Cerebellar cortex (tissue), 1 donor: ENCODE measurements around the gene TEC.
A peak's percentile ranks its signal among the peaks of the same experiment; 100 is the strongest.
"Not testable (repeated sequence)": the region's sequence is repeated elsewhere in the genome, so short reads cannot be mapped to it uniquely, and the experiment has no call there.

Source experiments
- DNase-seq: peaks from one replicate; pipeline ENCODE4 v3.0.0-alpha.2; 2015; ENCODE audit warnings: low spot score

Gene TEC

DNA sequence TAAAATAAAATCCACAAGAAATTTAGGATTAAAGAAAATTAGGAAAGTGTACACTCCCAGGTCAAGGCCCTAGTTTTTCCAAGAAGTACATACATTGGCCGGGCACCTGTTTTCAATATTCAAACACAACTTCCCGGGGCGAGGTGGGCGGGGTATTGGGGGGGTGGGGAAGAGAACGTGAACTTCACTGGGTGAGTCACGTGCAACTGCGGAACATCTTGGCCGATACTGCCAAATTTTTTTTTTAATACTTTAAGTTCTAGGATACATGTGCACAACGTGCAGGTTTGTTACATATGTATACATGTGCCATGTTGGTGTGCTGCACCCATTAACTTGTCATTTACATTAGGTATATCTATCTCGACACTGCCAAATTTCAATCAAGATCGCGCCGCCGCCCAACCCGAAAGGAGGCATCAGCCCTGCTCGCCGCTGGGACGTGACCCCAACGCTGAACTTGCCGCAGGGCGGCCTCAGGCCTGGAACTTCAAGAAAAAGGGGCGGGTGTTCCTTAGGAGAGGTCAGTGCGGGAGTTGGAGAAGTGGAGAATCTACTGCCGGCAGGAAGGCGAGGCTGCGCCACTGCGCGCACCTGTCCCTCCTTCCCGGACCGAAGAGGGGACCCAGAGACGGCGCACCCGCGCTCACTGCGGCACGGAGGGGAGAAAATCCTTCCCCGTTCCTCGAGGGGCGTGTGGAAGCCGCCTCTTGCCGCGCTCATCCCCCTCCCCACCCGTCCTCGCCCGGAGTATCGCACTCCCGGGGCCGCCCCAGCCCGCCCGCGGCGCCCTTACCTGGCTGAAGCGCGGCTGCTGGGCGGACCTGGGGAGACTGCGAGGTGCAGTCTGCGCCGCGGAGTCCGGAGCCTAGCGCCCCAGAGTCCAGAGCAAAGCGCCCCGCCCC is at the start of gene TEC:
Gene TEC, minus strand, starts transcription at position 883 of the 905 bp plus-strand sequence. CDS start 41,224 bp downstream, outside the sequence.
- no peak for DNase-seq

DNA sequence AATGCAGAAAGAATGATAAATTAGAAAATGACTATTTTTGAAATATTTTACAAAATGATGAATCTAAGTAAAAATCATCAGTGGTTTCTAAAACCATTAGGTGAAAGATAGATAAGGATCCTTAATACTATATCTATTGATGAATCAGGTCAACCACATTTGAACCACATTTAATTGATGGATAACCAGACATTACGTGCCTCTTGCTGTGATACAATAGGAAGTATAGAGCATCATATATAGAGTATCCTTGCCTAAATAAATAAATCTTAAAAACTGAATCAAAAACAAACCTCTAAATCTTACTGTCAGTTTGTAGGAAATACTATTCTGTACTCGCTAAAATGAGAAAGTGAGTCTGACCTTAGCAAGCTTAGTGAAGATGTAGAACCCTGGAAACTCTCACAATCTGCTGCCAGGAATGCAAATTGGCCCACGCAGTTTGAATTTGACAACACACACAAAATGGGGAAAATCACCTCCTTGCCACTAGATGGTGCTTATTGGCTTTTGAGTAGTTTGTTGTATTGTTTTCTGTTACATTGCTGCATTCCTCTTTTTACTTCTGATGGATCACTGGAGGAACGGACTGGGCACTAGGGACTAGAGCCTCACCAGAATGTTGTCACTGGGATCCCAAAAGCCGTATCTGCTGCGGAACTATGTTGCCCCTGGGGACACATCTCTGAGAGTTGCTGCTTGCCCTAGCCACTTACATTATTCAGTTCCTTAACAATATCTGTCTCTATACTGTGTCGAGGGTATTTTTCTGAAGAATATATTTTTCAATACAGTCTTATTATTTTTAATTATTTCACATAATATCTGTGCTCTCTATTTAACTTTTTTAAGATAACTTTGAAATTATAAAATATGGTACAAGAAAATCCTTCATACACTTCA is 46.3 kb upstream of the TEC start:
- DNase-seq = peak; percentile 48

DNA sequence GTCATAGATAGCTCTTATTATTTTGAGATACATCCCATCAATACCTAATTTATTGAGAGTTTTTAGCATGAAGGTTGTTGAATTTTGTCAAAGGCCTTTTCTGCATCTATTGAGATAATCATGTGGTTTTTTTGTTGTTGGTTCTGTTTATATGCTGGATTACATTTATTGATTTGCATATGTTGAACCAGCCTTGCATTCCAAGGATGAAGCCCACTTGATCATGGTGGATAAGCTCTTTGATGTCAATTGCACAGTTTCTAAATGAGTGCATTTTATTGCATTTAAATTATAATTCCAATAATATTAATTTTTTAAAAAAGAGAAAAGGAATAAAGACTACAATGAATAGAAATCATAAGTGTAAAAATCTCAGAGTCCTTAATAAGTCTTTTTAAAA is 45.1 kb upstream of the TEC start:
- not testable (repeated sequence) for DNase-seq

DNA sequence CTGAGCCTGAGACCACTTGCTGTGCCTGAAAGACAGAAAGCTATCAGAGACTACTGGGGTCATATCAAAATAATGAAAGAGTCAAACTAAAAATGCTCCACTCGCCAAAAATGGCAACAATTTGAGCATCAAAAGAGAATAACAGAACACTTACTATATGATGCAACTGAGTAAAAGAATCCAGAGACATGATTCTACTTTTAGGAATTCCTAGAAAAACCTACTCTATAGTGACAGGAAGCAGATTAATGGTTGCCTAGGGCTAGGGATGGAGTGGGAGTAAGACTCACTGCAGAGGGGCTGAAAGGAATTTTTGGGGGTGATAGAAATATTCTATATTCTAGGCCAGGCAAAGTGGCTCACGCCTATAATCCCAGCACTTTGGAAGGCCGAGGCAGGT is 42.3 kb upstream of the TEC start:
- no peak for DNase-seq

DNA sequence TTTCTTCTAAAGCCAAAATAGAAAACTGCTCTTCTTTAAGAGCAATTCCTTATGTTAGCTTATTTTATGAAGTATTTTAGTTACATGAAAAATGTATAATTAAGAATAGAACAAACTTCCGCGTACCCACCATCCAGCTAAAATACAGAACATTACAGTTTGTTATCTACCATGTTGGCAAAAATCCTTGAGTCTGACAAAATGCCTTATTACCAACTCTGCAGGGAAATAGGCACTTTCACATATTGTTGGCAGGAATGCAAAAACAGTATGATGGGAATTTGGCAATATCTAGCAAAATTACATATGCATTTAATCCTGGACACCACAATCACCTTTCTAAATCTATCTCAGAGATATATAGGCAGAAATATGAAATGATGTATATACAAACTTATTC is 39.3 kb upstream of the TEC start:
- no peak for DNase-seq

DNA sequence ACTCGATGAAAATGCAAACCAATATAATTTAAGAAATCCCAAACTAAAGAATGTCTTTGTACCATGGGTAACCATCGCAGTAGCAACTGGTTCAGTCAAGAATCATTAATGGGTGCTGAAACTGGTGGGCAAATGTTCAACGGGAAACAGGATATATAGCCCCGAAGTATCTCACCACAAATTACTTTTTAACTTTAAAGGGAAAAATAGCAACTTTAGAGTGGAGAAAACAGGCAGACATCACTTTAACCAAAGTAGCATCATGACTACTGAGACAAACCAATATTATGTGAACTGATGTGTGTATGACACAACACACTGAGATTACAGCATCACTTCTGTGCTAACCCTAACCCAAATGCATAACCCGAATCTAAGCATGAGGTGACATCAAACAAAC is 37.9 kb upstream of the TEC start:
- no peak for DNase-seq

DNA sequence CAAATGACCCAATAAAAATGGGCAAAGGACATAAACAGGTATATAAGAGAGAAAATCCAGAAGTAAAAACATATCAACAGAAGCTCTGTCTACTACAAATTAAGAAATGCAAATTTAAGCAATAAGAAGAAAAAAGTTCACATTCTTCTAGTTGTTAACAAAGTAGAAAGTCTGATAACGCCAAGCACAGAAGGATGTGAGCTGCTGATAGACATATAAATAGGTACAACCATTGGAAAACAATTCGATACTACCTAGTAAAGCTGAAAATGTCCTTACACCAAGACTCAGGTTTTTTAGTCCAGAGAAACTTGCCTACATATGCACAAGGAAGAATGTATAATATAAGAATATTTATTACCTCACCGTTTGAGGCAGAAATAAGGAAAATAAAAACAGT is 35.9 kb upstream of the TEC start:
- no peak for DNase-seq

DNA sequence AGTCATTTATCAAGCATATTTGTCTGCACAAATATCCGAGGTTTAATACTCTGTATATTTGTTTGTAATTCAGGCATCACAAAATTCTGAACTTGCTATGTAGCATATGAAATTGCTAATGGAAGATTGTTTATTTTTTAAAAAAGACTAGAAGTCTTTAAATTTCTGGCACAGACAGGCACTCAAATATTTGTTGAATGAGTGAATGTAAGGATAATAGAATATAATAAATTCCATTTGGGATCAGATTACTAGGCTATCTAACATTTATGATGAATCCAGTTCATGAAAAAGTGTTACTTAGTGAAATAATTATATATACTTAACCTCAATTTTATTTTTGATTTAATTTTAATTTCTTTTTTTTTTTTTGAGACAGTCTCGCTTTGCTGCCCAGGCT is 30.4 kb upstream of the TEC start:
- no peak for DNase-seq

DNA sequence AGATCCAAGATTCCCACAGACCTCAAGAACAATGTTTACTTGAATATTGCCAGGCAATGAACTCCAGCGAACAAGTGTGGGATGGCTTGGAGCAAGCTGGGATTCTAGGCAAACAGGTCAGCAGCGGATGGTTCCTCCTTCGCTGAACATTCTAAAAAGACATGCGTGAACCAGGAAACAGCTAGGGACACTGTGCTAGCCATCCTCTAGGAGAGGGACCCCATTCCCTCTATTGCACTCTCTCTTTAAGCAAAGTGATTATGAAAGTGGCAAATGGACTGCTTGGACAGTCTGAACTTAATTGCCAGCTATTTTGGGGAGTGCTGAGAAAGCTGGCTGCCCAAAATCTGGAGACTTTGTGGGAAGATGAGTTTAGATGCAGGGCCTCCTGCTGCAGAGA is 29.9 kb upstream of the TEC start:
- no peak for DNase-seq

DNA sequence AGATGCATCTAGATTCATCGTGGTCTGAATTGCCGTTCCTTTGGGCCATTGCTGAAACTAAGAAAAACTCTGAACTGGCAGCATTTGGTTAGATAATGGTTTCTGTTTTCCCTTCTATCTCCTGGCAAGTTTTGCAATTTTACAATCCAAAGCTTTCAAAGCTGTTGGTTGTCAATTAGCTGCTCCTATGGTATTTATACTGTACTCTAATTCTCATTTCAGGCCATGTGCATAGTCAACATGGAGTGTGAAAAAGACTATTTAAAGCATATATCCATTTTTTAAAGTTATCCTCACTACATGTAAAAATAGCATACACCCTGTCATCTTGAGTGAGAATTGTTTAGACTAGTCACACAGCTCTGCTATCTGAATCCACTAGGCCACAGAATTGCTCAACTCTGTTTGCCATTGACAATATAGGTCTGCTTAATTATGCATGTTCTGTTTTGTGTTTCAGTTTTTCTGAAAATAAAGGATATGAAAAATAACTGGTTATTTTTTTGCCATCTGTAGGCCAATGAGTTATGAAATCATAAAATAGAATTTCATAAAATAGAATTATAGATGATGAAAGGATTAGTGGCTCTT is 27.7 kb upstream of the TEC start:
- DNase-seq = no peak

DNA sequence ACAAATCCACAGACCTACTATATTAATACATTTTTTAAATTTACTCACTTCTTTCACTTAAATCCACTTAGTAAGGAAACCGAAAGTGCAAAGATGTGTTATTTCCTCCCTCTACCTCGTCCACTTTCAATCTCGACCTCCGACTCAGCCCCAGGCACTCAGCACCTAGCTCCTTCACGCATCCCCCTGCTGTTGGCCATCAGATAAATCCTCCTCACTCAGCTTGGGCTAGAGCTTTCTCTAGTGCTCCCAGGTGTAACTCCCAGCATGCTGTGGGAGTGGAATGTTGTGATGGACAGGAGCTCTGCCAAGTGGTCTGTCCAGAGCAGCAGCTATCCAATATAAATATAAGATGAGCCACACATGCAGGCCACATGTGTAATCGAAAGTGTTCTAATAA is 26.7 kb upstream of the TEC start:
- DNase-seq = no peak

DNA sequence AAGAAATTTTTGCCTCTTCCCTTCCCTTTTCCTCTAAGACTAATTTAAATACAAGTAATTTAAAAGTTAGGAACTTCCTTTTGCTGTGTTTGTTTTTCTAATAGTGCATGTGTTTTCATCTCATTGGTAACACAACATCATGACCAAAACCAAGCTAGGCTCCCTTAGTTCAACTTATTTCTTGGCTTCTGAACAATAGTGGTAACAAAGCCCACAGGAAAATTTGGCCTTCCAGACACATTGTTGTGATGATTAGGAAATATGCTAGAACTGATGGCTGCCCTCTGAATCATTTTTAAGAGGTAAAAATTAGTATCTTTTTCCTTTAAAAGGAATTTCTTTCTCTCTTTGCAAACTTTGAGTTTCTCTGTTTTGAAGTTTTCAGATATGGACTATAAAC is 25.5 kb upstream of the TEC start:
- no peak for DNase-seq

DNA sequence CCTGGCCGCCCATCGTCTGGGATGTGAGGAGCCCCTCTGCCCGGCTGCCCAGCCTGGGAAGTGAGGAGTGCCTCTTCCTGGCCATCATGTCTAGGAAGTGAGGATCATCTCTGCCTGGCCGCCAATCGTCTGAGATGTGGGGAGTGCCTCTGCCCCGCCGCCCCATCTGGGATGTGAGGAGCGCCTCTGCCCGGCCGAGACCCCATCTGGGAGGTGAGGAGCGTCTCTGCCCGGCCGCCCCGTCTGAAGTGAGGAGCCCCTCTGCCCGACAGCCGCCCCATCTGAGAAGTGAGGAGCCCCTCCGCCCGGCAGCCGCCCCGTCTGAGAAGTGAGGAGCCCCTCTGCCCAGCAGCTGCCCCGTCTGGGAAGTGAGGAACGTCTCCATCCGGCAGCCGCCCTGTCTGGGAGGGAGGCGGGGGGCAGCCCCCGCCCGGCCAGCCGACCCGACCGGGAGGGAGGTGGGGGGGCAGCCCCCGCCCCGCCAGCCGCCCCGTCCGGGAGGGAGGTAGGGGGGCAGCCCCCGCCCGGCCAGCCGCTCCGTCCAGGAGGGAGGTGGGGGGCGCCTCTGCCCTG is 22.7 kb upstream of the TEC start:
- DNase-seq = not testable (repeated sequence)

DNA sequence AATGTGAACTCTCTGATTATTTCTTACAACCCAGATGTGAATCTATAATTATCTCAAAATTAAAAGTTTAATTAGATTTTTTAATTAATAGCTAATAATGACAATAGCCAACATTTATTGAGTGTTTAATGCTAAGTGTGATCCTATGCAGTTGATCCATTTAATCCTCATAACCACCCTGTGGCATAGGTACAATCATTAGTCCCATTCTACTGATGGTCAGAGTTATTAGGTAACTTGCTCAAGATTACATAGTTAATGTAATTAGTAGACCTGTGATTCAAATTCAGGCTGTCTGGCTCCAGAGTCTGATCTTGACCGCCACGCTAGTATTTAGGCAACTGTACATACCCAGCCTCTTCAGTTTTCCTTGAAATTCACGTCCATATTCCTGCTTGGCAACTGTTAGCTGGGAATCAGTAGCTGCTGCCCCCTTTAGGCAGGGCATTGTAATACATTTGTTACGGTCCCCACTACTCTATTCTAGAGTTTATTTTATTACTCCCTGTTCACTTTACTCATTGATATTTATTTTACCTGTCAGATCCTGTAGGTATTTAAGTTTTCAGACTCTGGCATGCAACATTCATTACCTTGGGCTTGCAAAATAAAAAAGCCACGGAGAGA is 20.6 kb upstream of the TEC start:
- peak; percentile 15 for DNase-seq

DNA sequence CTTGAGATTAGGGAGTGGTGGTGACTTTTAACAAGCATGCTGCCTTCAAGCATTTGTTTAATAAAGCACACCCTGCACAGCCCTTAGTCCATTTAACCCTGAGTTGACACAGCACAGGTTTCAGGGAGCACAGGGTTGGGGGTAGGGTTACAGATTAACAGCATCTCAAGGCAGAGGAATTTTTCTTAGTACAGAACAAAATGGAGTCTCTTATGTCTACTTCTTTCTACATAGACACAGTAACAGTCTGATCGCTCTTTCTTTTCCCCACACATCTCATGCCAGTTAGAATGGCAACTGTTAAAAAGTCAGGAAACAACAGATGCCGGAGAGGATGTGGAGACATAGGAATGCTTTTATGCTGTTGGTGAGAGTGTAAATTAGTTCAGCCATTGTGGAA is 16.4 kb upstream of the TEC start:
- not testable (repeated sequence) for DNase-seq

DNA sequence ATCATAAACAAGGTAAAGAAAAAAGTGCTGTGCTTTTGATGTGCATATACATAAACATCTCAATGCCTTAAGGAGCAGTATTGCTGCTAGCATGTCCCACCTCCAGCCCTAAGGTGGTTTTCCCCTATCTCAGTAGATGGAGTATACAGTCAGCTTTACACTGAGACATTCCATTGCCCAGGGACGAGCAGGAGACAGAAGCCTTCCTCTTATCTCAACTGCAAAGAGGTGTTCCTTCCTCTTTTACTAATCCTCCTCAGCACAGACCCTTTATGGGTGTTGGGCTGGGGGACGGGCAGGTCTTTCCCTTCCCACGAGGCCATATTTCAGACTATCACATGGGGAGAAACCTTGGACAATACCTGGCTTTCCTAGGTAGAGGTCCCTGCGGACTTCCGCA is 16.0 kb upstream of the TEC start:
- DNase-seq = not testable (repeated sequence)

DNA sequence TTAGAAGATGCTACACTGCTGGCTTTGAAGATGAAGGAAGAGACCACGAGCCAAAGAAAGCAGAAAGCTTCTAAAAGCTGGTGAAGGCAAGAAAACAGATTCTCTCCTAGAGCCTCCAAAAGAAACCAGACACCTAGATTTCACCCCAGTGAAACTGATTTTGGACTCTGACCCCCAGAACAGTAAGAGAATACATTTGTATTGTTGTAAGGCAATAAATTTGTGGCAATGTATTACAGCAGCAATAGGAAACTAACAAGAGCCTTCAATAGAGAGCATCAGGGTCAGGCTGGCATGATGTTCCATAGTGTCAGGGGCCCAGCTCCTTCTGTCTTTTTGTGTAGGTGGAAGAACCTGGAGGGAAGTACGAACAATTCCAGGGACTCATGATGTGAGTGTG is 6.0 kb upstream of the TEC start:
- DNase-seq = no peak

DNA sequence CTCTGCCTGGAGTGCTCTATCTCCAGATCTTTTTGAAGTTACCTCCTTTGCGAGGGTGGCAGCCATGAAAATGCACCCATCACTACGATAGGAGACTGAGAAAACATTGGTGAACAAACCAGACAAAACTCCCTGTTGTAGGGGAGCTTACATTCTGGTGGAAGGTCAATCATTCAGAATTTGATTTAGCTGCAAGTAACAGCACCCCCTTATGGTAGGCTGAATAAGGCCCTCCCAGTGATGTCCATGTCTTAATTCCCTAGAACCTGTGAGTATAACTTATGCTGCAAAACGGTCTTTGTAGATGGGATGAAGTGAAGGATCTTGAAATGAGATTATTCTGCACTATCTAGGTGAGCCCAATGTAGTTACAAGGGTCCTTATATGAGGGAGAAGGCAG is 5.6 kb upstream of the TEC start:
- DNase-seq = peak; percentile 2

DNA sequence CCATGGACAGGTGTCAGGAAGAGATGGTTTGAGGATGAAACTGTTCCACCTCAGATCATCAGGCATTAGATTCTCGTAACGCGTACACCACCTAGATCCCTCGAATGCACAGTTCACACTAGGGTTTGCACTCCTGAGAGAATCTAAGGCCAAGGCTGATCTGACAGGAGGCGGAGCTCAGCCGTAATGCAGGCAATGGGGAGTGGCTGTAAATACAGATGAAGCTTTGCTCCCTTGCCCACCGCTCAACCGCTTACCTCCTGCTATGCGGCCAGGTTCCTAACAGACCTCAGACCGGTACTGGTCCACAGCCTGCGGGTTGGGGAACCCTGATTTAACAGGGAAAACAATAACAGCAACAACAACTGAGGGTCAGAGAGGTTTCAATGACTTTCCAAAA is 2.0 kb upstream of the TEC start:
- DNase-seq = no peak

DNA sequence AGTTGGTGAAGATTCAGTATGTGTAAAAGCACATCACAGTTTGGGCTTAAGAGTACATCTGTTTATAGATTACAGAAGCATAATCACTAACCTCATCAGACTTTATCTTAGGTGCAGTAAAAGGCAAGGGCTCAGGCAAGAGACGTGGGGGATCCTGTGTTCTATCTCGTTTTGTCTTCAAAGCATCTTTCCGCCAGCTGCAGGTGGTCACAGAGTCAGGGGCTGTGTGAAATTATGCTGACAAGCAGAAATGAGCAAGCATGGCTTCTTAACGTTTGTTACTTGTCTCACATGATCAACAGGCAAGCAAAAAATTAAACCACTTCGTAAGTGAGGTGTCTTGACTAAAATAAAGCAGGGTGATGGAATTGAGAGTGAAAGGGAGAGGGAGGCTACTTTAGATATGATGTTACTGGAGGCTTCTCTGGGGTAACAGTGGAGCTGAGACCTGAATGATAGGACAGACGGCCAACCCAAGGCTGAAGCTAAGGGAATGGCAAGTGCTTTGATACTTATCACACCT is 1.4 kb upstream of the TEC start:
- no peak for DNase-seq

DNA sequence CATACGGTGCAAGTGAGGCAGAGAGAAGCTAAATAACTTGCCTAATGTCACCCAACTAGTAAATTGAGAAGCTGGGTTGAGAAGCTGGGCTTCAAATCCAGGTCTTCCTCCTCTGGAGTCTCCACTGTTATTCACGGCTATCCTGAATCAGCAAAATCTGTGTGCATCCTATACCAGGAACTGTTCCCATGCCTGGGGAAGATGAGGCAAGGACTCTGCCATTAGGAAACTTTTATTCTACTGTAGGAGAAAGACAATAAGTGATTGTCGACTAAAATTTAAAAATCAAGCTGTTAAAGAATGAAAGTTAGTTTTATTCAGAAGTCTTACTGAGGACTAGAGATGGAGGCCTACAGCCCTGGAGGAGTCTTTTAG is 872 bp upstream of the TEC start:
- DNase-seq = no peak
